GM12801 (cell line): Measurements from ENCODE around the gene IL31.

ENCODE experiments used
- TF ChIP-seq, protein P1 (sequence below): IDR thresholded peaks from one replicate; pipeline ENCODE4 v1.5.1; 2011; ENCODE audit warnings: control low read depth; ENCODE audit not compliant: insufficient read length; ENCODE audit errors: extremely low read depth

Gene IL31

DNA sequence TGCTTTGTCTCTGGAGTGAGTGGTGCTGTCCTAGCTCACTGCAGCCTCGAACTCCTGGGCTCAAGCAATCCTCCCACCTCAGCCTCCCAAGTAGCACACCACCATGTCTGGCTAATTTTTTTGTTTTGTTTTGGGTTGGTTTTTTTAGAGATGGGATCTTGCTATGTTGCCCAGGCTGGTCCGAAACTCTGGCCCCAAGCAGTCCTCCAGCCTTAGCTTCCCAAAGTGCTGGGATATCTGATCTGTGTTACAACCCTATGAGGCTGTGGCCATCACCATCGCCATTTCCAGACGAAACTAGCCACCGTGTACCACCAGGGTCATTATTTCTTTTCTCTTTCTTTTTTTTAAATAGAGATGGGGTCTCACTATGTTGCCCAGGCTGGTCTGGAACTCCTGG lies 2.6 kb downstream of the IL31 start:
- TF ChIP-seq, protein P1, sequence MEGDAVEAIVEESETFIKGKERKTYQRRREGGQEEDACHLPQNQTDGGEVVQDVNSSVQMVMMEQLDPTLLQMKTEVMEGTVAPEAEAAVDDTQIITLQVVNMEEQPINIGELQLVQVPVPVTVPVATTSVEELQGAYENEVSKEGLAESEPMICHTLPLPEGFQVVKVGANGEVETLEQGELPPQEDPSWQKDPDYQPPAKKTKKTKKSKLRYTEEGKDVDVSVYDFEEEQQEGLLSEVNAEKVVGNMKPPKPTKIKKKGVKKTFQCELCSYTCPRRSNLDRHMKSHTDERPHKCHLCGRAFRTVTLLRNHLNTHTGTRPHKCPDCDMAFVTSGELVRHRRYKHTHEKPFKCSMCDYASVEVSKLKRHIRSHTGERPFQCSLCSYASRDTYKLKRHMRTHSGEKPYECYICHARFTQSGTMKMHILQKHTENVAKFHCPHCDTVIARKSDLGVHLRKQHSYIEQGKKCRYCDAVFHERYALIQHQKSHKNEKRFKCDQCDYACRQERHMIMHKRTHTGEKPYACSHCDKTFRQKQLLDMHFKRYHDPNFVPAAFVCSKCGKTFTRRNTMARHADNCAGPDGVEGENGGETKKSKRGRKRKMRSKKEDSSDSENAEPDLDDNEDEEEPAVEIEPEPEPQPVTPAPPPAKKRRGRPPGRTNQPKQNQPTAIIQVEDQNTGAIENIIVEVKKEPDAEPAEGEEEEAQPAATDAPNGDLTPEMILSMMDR, result no peak

DNA sequence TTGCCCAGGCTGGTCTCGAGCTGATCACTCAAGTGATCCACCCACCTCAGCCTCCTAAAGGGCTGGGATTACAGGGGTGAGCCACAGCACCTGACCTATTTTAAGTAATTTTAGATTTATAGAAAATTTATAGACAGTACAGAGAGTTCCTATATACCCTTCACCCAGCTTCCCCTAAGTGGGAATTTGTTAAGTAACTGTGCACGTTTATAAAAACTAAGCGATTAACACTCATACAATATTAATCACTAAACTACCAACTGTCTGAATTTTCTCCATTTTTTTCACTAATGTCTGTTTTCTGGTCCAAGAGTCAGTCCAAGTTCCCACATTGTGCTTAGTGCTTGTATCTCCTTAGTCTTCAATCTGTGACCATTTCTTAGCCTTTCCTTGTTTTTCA lies 5.5 kb downstream of the IL31 start:
- TF ChIP-seq, protein P1, result no peak

DNA sequence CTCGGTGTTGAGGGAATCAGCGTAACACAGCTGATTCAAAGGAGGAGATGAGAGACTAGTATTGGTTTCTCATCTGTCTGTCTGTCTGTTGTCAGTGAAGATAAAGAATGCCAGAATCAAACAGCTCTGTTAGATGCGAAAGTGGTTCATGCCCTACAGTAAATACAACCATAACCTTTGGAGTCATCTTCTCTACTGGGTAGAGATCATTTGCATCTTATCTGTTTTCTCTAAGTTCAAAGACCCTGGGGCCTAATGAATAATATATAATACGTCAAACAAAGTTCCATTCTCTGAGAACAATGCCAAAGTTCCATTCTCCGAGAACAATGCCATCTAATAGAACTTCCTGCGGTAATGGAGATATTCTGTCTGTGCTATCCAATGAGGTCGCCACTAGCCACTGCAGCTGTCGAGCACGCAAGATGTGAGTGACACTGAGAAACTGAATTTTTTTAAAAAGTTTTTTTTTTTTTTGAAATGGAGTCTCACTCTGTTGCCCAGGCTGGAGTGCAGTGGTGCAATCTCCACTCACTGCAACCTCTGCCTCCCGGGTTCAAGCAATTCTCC lies 6.6 kb downstream of the IL31 start:
- TF ChIP-seq, protein P1, result no peak

DNA sequence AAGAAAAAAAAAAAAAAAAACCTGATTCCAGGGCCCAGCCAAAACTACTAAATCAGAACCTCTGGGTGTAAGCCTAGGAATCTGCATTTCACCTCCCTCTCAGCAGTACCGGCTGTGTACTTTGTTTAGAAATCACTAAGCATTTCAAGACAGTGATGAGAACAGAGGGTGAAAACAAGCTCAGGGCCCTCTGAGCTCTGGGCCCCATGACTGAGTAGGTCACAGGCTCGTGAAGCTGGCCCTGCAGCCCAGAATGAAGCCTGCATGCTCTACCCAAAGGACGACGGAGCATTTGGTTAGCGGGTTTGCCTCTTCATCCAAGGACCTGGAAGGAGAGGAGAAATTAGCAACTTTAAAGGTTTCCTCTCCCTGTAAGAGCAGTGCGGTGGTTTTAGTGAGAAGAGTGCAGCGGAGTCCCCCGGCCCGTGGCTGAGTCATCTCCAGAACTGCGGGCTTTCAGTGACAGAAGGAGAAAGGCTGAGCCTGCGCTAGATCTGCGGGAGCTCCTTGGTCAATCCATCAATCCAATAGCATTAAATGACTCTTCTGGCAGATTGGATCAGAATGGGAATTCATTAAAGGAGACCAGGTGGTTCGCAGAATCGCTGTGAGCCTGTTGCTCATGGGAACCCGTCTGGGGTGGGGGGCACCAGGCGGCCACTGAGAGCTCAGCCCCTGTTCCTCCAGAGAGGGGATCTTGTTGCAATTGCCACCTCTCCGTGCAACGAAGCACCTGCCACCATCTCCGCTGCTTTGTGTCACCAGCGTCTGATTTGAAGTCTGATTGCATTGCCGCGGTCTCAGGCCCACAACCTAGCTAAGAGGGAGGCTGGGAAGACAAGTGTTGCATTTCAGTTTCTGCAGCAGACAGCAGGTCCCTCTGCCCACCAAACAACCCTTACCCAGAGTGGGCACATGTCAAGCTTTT lies 7.3 kb downstream of the IL31 start:
- TF ChIP-seq, protein P1, result no peak

DNA sequence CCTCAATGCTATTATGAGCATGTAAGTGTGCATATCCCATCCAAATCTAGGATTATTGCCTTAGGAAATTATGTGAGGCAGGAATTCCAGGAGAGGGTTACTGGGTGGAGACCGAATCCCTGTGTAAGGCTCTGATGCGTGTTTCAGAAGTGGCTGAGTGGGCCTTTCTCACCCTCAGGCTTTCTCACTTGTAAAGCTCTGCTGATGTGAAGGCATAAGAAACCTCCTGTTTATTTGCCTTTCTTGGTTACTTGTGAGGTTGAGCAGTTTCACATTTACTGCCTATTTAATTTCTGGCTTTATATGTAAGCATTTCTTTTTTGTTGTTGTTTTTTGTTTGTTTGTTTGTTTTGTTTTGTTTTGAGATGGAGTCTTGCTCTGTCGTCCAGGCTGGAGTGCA lies 11.0 kb downstream of the IL31 start:
- TF ChIP-seq, protein P1, result no peak

DNA sequence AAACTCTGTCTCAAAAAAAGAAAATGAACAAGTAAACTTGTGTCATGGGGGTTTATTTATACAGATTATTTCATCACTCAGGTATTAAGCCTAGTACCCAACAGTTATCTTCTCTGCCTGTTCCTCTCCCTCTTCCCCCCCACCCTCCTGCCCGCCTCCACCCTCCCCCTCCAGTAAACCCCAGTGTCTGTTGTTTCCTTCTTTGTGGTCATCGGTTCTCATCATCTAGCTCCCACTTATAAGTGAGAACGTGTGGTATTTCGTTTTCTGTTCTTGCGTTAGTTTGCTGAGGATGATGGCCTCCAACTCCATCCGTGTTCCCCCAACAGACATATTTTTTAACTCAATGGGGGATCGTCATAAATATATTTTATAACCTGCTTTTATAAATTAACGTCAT lies 12.3 kb downstream of the IL31 start:
- TF ChIP-seq, protein P1, result no peak

DNA sequence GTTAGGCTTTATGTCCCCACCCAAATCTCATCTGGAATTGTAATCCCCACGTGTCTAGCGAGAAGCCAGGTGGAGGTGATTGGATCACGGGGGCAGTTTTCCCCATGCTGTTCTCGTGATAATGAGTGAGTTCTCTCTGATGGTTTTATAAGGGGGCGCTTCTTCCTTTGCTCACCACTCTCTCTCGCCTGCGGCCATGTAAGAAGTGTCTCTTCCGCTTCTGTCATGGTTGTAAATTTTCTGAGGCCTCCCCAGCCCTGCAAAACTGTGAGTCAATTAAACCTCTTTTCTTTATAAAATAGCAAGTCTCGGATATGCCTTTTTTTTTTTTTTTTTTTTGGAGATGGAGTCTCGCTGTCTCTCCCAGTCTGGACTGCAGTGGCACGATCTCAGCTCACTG lies 13.3 kb downstream of the IL31 start:
- TF ChIP-seq, protein P1, result no peak
